ENCODE results near the gene YAP1. TPM values are rescaled to one million over a fixed set of nuclear protein-coding genes. Genes with fewer than 3 reads are reported as not detected.

Gene YAP1
- total and polyA plus RNA-seq, 4 donors: 3.7 to 65.6 (median 18.3) TPM

DNA sequence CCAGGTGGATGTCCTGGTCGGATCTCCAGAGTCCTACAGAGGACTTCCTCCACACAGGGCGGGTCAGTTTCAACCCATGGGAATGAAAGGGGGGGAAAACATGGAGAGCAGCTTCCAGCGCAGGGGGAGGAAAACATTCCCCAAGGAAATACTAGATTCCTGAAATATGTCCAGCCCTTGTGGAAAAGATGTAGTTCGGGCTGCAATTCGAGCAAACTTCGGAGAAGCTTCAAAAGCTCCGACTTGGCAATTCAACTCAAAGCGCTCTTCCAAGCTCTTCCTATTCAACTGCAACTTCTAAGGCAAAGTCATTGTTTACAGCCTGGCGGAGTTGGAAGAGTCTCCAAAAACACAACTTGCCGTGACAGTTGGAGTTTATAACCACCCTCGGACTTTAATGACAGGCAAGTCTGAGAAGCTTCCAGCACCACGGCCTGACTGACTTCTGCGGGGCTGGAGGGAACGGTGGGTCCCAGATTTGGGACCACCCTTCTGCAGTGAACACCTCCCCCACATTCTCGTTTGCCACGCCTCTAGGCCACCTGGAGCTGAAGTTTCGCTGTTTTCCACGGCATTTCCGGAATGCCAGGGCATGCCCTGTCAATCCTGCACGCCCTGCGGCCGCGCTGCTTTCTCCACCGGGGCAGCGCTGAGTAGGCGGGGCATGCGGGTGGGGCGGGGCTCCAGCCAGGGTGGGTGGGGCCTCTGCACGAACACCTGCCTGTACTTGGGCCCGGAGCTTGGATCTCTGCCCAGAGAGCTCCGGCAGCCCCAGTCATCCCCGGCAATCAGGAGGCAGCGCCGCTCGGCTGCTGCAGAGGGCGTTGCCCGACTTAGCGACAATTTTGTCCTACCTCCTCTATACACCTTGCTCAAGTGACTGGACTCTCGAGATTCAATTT, 158.1 kb downstream of the YAP1 start:
- Histone ChIP-seq H3K27me3 (ENCODE audit: control insufficient read depth in 4 of 4, insufficient read depth in 4 of 4, low read length in 3 of 4) (no peaks in the 10 kb centered on the region), H3K27ac (ENCODE audit: low read depth in 1 of 2, low read length in 2 of 2) (peak overlapping the region; percentile 53 to 83), H3K4me1 (ENCODE audit: control insufficient read depth in 4 of 4, insufficient read depth in 4 of 4, low read length in 3 of 4) (peaks cover 2 to 12% (median 4%) of the 10 kb centered on the region in 4 donors), H3K9me3 (ENCODE audit: control insufficient read depth in 4 of 4, low read length in 3 of 4) (no peaks in the 10 kb centered on the region), H3K36me3 (ENCODE audit: control insufficient read depth in 4 of 4, insufficient read depth in 3 of 4, low read depth in 1 of 4, low read length in 3 of 4) (no peaks in the 10 kb centered on the region), H3K9ac (ENCODE audit: low read depth in 1 of 2, low read length in 2 of 2) (no peak overlapping the region), H3K4me3 (ENCODE audit: low read depth in 1 of 3, low read length in 3 of 3) (peak overlapping the region; percentile 37 to 84 (median 55))
- 19% methylated on average over 39 of the region's 39 CpGs for WGBS
- TF ChIP-seq NR2F2 (IDR thresholded peaks at IDR 0.05) (no peak), RXRA (IDR thresholded peaks at IDR 0.05) (peak; percentile 17), SP1 (IDR thresholded peaks at IDR 0.05) (peak; percentile 59), ZBTB33 (IDR thresholded peaks at IDR 0.05) (no peak), RAD21 (IDR thresholded peaks at IDR 0.05) (peak; percentile 76 to 82), GABPA (IDR thresholded peaks at IDR 0.05 in 1 of 2, conservative IDR thresholded peaks at IDR 0.05 in 1 of 2) (peak in 1 of 2 donors; percentile 46), ATF3 (IDR thresholded peaks at IDR 0.05) (no peak), FOXA1 (IDR thresholded peaks at IDR 0.05) (no peak), EGR1 (IDR thresholded peaks at IDR 0.05; ENCODE audit: low read depth in 2 of 2) (no peak), CTCF (IDR thresholded peaks at IDR 0.05; ENCODE audit: low read depth, low read length, missing input control) (peak; percentile 62), HNF4A (conservative IDR thresholded peaks at IDR 0.05) (peak; percentile 13 to 28), REST (IDR thresholded peaks at IDR 0.05) (peak; percentile 68), FOXA2 (IDR thresholded peaks at IDR 0.05) (no peak), JUND (IDR thresholded peaks at IDR 0.05) (no peak)
- TF ChIP-seq, protein P1, sequence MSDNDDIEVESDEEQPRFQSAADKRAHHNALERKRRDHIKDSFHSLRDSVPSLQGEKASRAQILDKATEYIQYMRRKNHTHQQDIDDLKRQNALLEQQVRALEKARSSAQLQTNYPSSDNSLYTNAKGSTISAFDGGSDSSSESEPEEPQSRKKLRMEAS (IDR thresholded peaks at IDR 0.05): peak; percentile 34
- DNase-seq (ENCODE audit: low spot score): peak; percentile 81

All from liver (tissue), 9 donors.